ENCODE data around the gene SCYL2.
"Not testable (repeated sequence)": the region's sequence is repeated elsewhere in the genome, so short reads cannot be mapped to it uniquely, and the experiment has no call there.

DNA sequence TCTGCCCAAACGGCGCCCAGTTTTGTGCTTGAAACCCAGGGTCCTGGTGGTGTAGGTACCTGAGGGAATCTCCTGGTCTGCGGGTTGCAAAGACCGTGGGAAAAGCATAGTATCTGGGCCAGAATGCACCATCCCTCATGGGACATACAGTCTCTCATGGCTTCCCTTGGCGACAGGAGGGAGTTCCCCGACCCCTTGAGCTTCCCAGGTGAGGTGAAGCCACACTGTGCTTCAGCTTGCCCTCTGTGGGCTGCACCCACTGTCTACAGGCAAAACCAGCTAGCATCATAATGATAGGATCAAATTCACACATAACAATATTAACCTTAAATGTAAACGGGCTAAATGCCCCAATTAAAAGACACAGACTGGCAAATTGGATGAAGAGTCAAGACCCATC lies 37.4 kb downstream of the SCYL2 start:
- TF ChIP-seq, protein P1, sequence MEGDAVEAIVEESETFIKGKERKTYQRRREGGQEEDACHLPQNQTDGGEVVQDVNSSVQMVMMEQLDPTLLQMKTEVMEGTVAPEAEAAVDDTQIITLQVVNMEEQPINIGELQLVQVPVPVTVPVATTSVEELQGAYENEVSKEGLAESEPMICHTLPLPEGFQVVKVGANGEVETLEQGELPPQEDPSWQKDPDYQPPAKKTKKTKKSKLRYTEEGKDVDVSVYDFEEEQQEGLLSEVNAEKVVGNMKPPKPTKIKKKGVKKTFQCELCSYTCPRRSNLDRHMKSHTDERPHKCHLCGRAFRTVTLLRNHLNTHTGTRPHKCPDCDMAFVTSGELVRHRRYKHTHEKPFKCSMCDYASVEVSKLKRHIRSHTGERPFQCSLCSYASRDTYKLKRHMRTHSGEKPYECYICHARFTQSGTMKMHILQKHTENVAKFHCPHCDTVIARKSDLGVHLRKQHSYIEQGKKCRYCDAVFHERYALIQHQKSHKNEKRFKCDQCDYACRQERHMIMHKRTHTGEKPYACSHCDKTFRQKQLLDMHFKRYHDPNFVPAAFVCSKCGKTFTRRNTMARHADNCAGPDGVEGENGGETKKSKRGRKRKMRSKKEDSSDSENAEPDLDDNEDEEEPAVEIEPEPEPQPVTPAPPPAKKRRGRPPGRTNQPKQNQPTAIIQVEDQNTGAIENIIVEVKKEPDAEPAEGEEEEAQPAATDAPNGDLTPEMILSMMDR (IDR thresholded peaks at IDR 0.05): not testable (repeated sequence)
- TF ChIP-seq POLR2A, EP300 (IDR thresholded peaks at IDR 0.05): not testable (repeated sequence)

Data from ovary (tissue), 3 donors.